Astrocyte (in vitro differentiated cells and primary cell): Measurements from ENCODE around the gene TNNI2. TPM values are rescaled to one million over a fixed set of nuclear protein-coding genes. Genes with fewer than 3 reads are reported as not detected.

Experiments used
- DNase-seq: peaks from one replicate; pipeline ENCODE4 v3.0.0-alpha.2; 2010; ENCODE audit warnings: low read depth
- FAIRE-seq: peaks from 2 replicates; lab custom pipeline; 2011; peaks lifted over from hg19 to GRCh38; lab: Jason Lieb, UNC
- H2AFZ ChIP-seq: 2 replicates; pipeline ENCODE4 v1.6.0; 2012; ENCODE audit warnings: low read depth, low read length, inconsistent platforms
- H3K27ac ChIP-seq: 2 replicates; pipeline ENCODE4 v1.5.1; 2011; ENCODE audit warnings: low read depth, low read length, inconsistent platforms
- H3K27me3 ChIP-seq: 2 replicates; pipeline ENCODE4 v1.6.0; 2011; ENCODE audit warnings: low read length, inconsistent platforms; ENCODE audit not compliant: insufficient read depth
- H3K36me3 ChIP-seq: 2 replicates; pipeline ENCODE4 v1.5.1; 2011; ENCODE audit warnings: low read length, inconsistent platforms; ENCODE audit not compliant: insufficient read depth
- H3K4me1 ChIP-seq: 2 replicates; pipeline ENCODE4 v1.5.1; 2011; ENCODE audit warnings: low read length, inconsistent platforms; ENCODE audit not compliant: insufficient read depth
- H3K4me2 ChIP-seq: 2 replicates; pipeline ENCODE4 v1.6.0; 2012; ENCODE audit warnings: low read length, inconsistent platforms
- H3K4me3 ChIP-seq: 2 replicates; pipeline ENCODE4 v1.5.1; 2011; ENCODE audit warnings: low read depth, mild to moderate bottlenecking, low read length, inconsistent platforms; ENCODE audit not compliant: insufficient read depth
- H3K79me2 ChIP-seq: 2 replicates; pipeline ENCODE4 v1.6.0; 2012; ENCODE audit warnings: mild to moderate bottlenecking, low read length, inconsistent platforms; ENCODE audit not compliant: insufficient read depth
- H3K9ac ChIP-seq: 2 replicates; pipeline ENCODE4 v1.6.0; 2012; ENCODE audit warnings: mild to moderate bottlenecking, low read length, inconsistent platforms
- H3K9me3 ChIP-seq: 2 replicates; pipeline ENCODE4 v1.5.1; 2012; ENCODE audit warnings: low read depth, mild to moderate bottlenecking, low read length, inconsistent platforms; ENCODE audit not compliant: insufficient read depth
- H4K20me1 ChIP-seq: 2 replicates; pipeline ENCODE4 v1.6.0; 2012; ENCODE audit warnings: low read length, inconsistent platforms; ENCODE audit not compliant: insufficient read depth
- H3K27ac Mint-ChIP-seq: one replicate; pipeline ENCODE4 v1.8.0; 2021; ENCODE audit warnings: mild to moderate bottlenecking, mixed read lengths; ENCODE audit not compliant: unreplicated experiment
- H3K27me3 Mint-ChIP-seq: one replicate; pipeline ENCODE4 v1.8.0; 2021; ENCODE audit warnings: low read depth, mixed read lengths; ENCODE audit not compliant: unreplicated experiment
- H3K36me3 Mint-ChIP-seq: one replicate; pipeline ENCODE4 v1.8.0; 2021; ENCODE audit warnings: low read depth, mixed read lengths; ENCODE audit not compliant: unreplicated experiment
- H3K4me1 Mint-ChIP-seq: one replicate; pipeline ENCODE4 v1.8.0; 2021; ENCODE audit warnings: low read depth, mixed read lengths; ENCODE audit not compliant: unreplicated experiment
- H3K4me3 Mint-ChIP-seq: one replicate; pipeline ENCODE4 v1.8.0; 2021; ENCODE audit warnings: mild to moderate bottlenecking, moderate library complexity, mixed read lengths; ENCODE audit not compliant: unreplicated experiment
- H3K9me3 Mint-ChIP-seq: one replicate; pipeline ENCODE4 v1.8.0; 2021; ENCODE audit warnings: mild to moderate bottlenecking, mixed read lengths; ENCODE audit not compliant: unreplicated experiment
- CTCF ChIP-seq: IDR thresholded peaks from 2 replicates; pipeline ENCODE4 v1.5.1; 2011; ENCODE audit warnings: low read depth, mild to moderate bottlenecking, inconsistent platforms, low read length, moderate library complexity; ENCODE audit not compliant: insufficient read depth
- EZH2 ChIP-seq: IDR thresholded peaks from 2 replicates; pipeline ENCODE4 v1.6.1; 2012; ENCODE audit warnings: mild to moderate bottlenecking, low read length, inconsistent platforms; ENCODE audit not compliant: insufficient read depth
- total RNA-seq: library from RNA; stranded (reverse); gene quantifications from 2 replicates; pipeline ENCODE4 v1.2.1, GENCODE V29; 2021

The TNNI2 gene
- total RNA-seq, 1 donor from 2014 or later: not detected

GRCh38 chr11:1852271-1852876 is 13.6 kb downstream of the TNNI2 start:
- Mint-ChIP-seq H3K27ac (no peak overlapping the region), H3K4me3 (no peak overlapping the region), H3K9me3 (no peaks in the 10 kb centered on the region), H3K36me3 (no peaks in the 10 kb centered on the region), H3K4me1 (no peaks in the 10 kb centered on the region), H3K27me3 (peaks cover 17% of the 10 kb centered on the region)
- no peak overlapping the region for H2AFZ ChIP-seq
- TF ChIP-seq CTCF: no peak
- TF ChIP-seq EZH2: no peak
- no peak for DNase-seq
- FAIRE-seq: no peak
- no peaks in the 10 kb centered on the region for H3K9me3 ChIP-seq
- no peaks in the 10 kb centered on the region for H3K79me2 ChIP-seq
- H3K4me1 ChIP-seq: no peaks in the 10 kb centered on the region
- H3K27ac ChIP-seq: no peak overlapping the region
- H3K27me3 ChIP-seq: no peaks in the 10 kb centered on the region
- H3K4me2 ChIP-seq: no peak overlapping the region
- no peak overlapping the region for H3K4me3 ChIP-seq
- H3K9ac ChIP-seq: no peak overlapping the region
- no peaks in the 10 kb centered on the region for H3K36me3 ChIP-seq
- no peaks in the 10 kb centered on the region for H4K20me1 ChIP-seq

GRCh38 chr11:1852877-1853276 is 14.1 kb downstream of the TNNI2 start, which contains the start of gene LSP1:
TSS of gene LSP1 (plus strand) at chr11:1853084. CDS start at chr11:1853145, 61 bp downstream.
- DNase-seq (no peak), FAIRE-seq (no peak)
- H3K36me3 Mint-ChIP-seq: no peaks in the 10 kb centered on the region
- Histone ChIP-seq H2AFZ (no peak within 1 kb of the TSS), H3K9me3 (no peaks in the 10 kb centered on the region), H3K27me3 (no peaks in the 10 kb centered on the region), H4K20me1 (no peaks in the 10 kb centered on the region), H3K27ac (no peak within 1 kb of the TSS), H3K9ac (no peak within 1 kb of the TSS), H3K4me1 (no peaks in the 10 kb centered on the region), H3K79me2 (no peaks in the 10 kb centered on the region), H3K36me3 (no peaks in the 10 kb centered on the region), H3K4me2 (no peak within 1 kb of the TSS), H3K4me3 (no peak within 1 kb of the TSS)
- H3K4me3 Mint-ChIP-seq: no peak within 1 kb of the TSS
- TF ChIP-seq EZH2 (no peak), CTCF (no peak)
- H3K9me3 Mint-ChIP-seq: no peaks in the 10 kb centered on the region
- H3K4me1 Mint-ChIP-seq: no peaks in the 10 kb centered on the region
- peaks cover 15% of the 10 kb centered on the region for H3K27me3 Mint-ChIP-seq
- H3K27ac Mint-ChIP-seq: no peak within 1 kb of the TSS

- Mint-ChIP-seq H3K27ac (no peak overlapping the region), H3K9me3 (no peaks in the 10 kb centered on the region), H3K27me3 (peaks cover 15% of the 10 kb centered on the region), H3K4me1 (no peaks in the 10 kb centered on the region), H3K36me3 (no peaks in the 10 kb centered on the region), H3K4me3 (no peak overlapping the region)
- no peak overlapping the region for H2AFZ ChIP-seq
- H3K36me3 ChIP-seq: no peaks in the 10 kb centered on the region
- no peaks in the 10 kb centered on the region for H3K4me1 ChIP-seq
- TF ChIP-seq EZH2: no peak
- no peak for TF ChIP-seq CTCF
- no peak overlapping the region for H3K4me3 ChIP-seq
- no peak overlapping the region for H3K4me2 ChIP-seq
- FAIRE-seq (no peak), DNase-seq (no peak)
- no peak overlapping the region for H3K27ac ChIP-seq
- no peak overlapping the region for H3K9ac ChIP-seq
- no peaks in the 10 kb centered on the region for H3K9me3 ChIP-seq
- no peaks in the 10 kb centered on the region for H3K79me2 ChIP-seq
- H3K27me3 ChIP-seq: no peaks in the 10 kb centered on the region
- no peaks in the 10 kb centered on the region for H4K20me1 ChIP-seq
Measured at GRCh38 chr11:1853376-1854131, 14.8 kb downstream of the TNNI2 start.
